Keratinocyte (primary cell): ENCODE data around the gene TAGLN2. TPM values are rescaled to one million over a fixed set of nuclear protein-coding genes. Genes with fewer than 3 reads are reported as not detected.

Experiments
- DNase-seq: peaks from one replicate; pipeline ENCODE4 v3.0.0-alpha.2; 2011; ENCODE audit warnings: low read depth, missing footprints, low spot score
- FAIRE-seq: peaks from 2 replicates; lab custom pipeline; 2011; peaks lifted over from hg19 to GRCh38; lab: Jason Lieb, UNC
- H2AFZ ChIP-seq: 2 replicates; pipeline ENCODE4 v1.6.0; 2012; ENCODE audit warnings: low read length, control low read depth, inconsistent platforms; ENCODE audit not compliant: control insufficient read depth
- H3K27ac ChIP-seq: 2 replicates; pipeline ENCODE4 v1.5.1; 2011; ENCODE audit warnings: low read length; ENCODE audit not compliant: control insufficient read depth, insufficient read depth
- H3K27me3 ChIP-seq: 3 replicates; pipeline ENCODE4 v1.6.0; 2011; ENCODE audit warnings: low read length; ENCODE audit not compliant: control insufficient read depth, insufficient read depth; ENCODE audit errors: extremely low read depth
- H3K36me3 ChIP-seq, 2 experiments: 2 replicates in 1 of 2; 3 replicates in 1 of 2; pipeline ENCODE4 v1.5.1; 2011; ENCODE audit warnings: low read length in 2 of 2, mild to moderate bottlenecking in 1 of 2; ENCODE audit not compliant: control insufficient read depth in 2 of 2, insufficient read depth in 2 of 2; ENCODE audit errors: extremely low read depth in 1 of 2
- H3K4me1 ChIP-seq: 3 replicates; pipeline ENCODE4 v1.5.1; 2011; ENCODE audit warnings: low read length; ENCODE audit not compliant: control insufficient read depth, insufficient read depth; ENCODE audit errors: extremely low read depth
- H3K4me2 ChIP-seq: 3 replicates; pipeline ENCODE4 v1.6.0; 2011; ENCODE audit warnings: low read depth, low read length; ENCODE audit not compliant: control insufficient read depth, insufficient read depth; ENCODE audit errors: extremely low read depth
- H3K4me3 ChIP-seq, 3 experiments: fragments of 200-600 bp in 1 of 3; sonication (generic) in 1 of 3; 2 replicates in 2 of 3; 3 replicates in 1 of 3; pipeline ENCODE4 v1.5.1; 2011 to 2016; ENCODE audit warnings: low read length in 3 of 3, mild to moderate bottlenecking in 3 of 3, control low read depth in 2 of 3, inconsistent platforms in 1 of 3, low read depth in 1 of 3, mixed read lengths in 1 of 3, mixed run types in 1 of 3, moderate library complexity in 1 of 3; ENCODE audit not compliant: control insufficient read depth in 2 of 3, insufficient read depth in 2 of 3; ENCODE audit errors: extremely low read depth in 1 of 3
- H3K79me2 ChIP-seq: 2 replicates; pipeline ENCODE4 v1.6.0; 2012; ENCODE audit warnings: low read length; ENCODE audit not compliant: control insufficient read depth, insufficient read depth
- H3K9ac ChIP-seq: 3 replicates; pipeline ENCODE4 v1.6.0; 2011; ENCODE audit warnings: low read length; ENCODE audit not compliant: control insufficient read depth, insufficient read depth; ENCODE audit errors: extremely low read depth
- H3K9me1 ChIP-seq: 3 replicates; pipeline ENCODE4 v1.6.0; 2011; ENCODE audit warnings: low read length; ENCODE audit not compliant: control insufficient read depth, insufficient read depth; ENCODE audit errors: extremely low read depth
- H3K9me3 ChIP-seq: 2 replicates; pipeline ENCODE4 v1.5.1; 2012; ENCODE audit warnings: low read depth, low read length; ENCODE audit not compliant: control insufficient read depth
- H4K20me1 ChIP-seq: 3 replicates; pipeline ENCODE4 v1.6.0; 2011; ENCODE audit warnings: low read length; ENCODE audit not compliant: control insufficient read depth, insufficient read depth; ENCODE audit errors: extremely low read depth
- EZH2 ChIP-seq: IDR thresholded peaks from one replicate; pipeline ENCODE4 v1.6.1; 2012; ENCODE audit warnings: inconsistent platforms, mild to moderate bottlenecking, low read length, moderate library complexity
- dilution Hi-C: fragments of 300-500 bp; cut with MboI; formaldehyde crosslinking; loops from one replicate; pipeline ENCODE4 v1.7.0; 2020; ENCODE audit warnings: low sequenced_read_pairs; ENCODE audit not compliant: extremely low pct_ligation_motif_present
- polyA plus RNA-seq, 5 experiments: library from polyadenylated mRNA; depleted of rRNA in 3 of 5; stranded (reverse) in 3 of 5; stranded (forward) in 1 of 5; unstranded in 1 of 5; fragments of >200 nt; gene quantifications; 1 replicate in 1 of 5; 2 replicates in 3 of 5; 3 replicates in 1 of 5; pipeline versions ENCODE4 v1.2.1 to v1.2.3, GENCODE V29; 2011 to 2012; ENCODE audit warnings: missing spikeins in 2 of 5, low read depth in 1 of 5, low replicate concordance in 1 of 5
- TF ChIP-seq, protein P1 (sequence below), 3 experiments: IDR thresholded peaks in 1 of 3; conservative IDR thresholded peaks in 1 of 3; optimal IDR thresholded peaks in 1 of 3; 2 replicates in 2 of 3; 3 replicates in 1 of 3; pipeline versions ENCODE3 to v1.5.1; 2011; ENCODE audit warnings: low read length in 3 of 3, mild to moderate bottlenecking in 3 of 3, moderate library complexity in 2 of 3, control low read depth in 1 of 3, inconsistent platforms in 1 of 3; ENCODE audit not compliant: insufficient read depth in 2 of 3; ENCODE audit errors: extremely low read depth in 1 of 3

TAGLN2 gene
- polyA plus RNA-seq, 1 donor (not counting 4 experiments of a cell fraction or from before 2014, with no cell fraction given) = 709 TPM

DNA sequence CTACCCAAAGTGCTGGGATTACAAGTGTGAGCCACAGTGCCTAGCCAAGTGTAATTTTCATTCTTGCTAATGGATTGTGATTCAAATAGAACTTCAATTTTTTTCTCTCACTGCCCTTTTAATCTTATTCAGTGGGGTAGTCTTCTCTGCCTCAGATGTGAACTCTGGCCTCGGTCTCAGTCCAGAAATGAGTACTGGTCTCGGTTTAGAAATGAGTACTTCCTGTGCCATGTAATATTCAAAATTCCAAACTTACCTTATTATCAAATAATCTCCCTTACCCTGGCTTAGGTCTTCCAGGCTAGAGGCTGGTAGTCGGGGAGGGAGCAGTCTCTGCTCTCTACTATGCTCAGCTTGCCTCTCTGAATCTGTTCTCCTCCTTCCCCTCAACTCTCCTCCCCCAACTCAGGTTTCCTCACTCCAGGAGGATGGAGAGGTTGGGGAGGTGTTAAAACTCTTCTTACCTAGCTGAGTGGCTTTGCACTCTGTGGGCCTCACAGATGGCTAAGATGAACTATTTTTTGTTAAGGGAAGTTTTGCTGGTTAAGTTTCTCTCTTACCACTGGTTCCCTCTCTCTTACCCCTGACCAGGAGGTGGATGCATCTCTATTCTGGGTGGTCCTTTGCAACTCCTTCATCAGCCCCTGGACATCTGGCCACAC, 33.5 kb upstream of the TAGLN2 start:
- Histone ChIP-seq H3K9me3 (no peaks in the 10 kb centered on the region), H3K4me1 (peaks cover 48% of the 10 kb centered on the region), H4K20me1 (no peaks in the 10 kb centered on the region), H3K9ac (peak overlapping the region; percentile 10), H3K79me2 (peaks cover 20% of the 10 kb centered on the region), H3K27ac (peak overlapping the region; percentile 55), H3K27me3 (no peaks in the 10 kb centered on the region), H3K9me1 (no peaks in the 10 kb centered on the region), H3K4me3 (no peak overlapping the region), H2AFZ (peak overlapping the region; percentile 17), H3K4me2 (no peak overlapping the region), H3K36me3 (peaks cover 0 to 7% of the 10 kb centered on the region in 2 experiments)
- TF ChIP-seq EZH2 = no peak
- TF ChIP-seq, protein P1, sequence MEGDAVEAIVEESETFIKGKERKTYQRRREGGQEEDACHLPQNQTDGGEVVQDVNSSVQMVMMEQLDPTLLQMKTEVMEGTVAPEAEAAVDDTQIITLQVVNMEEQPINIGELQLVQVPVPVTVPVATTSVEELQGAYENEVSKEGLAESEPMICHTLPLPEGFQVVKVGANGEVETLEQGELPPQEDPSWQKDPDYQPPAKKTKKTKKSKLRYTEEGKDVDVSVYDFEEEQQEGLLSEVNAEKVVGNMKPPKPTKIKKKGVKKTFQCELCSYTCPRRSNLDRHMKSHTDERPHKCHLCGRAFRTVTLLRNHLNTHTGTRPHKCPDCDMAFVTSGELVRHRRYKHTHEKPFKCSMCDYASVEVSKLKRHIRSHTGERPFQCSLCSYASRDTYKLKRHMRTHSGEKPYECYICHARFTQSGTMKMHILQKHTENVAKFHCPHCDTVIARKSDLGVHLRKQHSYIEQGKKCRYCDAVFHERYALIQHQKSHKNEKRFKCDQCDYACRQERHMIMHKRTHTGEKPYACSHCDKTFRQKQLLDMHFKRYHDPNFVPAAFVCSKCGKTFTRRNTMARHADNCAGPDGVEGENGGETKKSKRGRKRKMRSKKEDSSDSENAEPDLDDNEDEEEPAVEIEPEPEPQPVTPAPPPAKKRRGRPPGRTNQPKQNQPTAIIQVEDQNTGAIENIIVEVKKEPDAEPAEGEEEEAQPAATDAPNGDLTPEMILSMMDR (optimal IDR thresholded peaks at IDR 0.05 in 1 of 3, IDR thresholded peaks at IDR 0.05 in 1 of 3, conservative IDR thresholded peaks at IDR 0.05 in 1 of 3; ENCODE audit: extremely low read depth in 1 of 3, insufficient read depth in 2 of 3, low read length in 3 of 3) = no peak
- dilution Hi-C loops = no loop called here
- DNase-seq (no peak), FAIRE-seq (no peak)

DNA sequence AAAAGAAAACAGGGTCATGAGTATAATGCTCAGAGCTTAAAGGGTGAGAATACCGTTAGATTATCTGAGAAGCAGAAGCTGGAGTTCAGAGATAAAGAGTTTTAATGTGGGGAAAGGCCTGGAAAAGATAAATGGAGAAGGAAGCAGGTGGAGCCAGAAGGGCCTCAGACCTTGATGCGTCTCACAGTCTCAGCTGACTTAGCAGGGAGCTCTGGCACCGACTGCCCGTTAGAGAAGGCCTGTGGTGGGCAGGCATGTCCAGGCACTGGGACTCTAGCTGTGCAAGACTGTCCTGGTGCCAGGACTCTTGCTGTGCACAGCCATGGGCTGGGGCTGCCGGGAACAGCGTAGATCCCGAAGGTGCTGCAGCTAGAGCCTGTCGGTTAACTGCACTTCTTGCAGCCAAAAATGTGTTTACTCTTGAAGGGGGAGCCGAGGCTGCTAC, 32.5 kb upstream of the TAGLN2 start:
- Histone ChIP-seq H2AFZ (peak overlapping the region; percentile 42), H3K27ac (no peak overlapping the region), H3K4me3 (no peak overlapping the region), H4K20me1 (no peaks in the 10 kb centered on the region), H3K79me2 (peaks cover 10% of the 10 kb centered on the region), H3K9me1 (no peaks in the 10 kb centered on the region), H3K27me3 (no peaks in the 10 kb centered on the region), H3K4me2 (no peak overlapping the region), H3K4me1 (peaks cover 42% of the 10 kb centered on the region), H3K9me3 (no peaks in the 10 kb centered on the region), H3K36me3 (peaks cover 0 to 4% of the 10 kb centered on the region in 2 experiments), H3K9ac (no peak overlapping the region)
- TF ChIP-seq EZH2 = no peak
- TF ChIP-seq, protein P1 (optimal IDR thresholded peaks at IDR 0.05 in 1 of 3, IDR thresholded peaks at IDR 0.05 in 1 of 3, conservative IDR thresholded peaks at IDR 0.05 in 1 of 3; ENCODE audit: extremely low read depth in 1 of 3, insufficient read depth in 2 of 3, low read length in 3 of 3) = no peak
- FAIRE-seq (no peak), DNase-seq (no peak)
- dilution Hi-C loops = no loop called here
